8988T (cell line): ENCODE results near the gene CLTA.
"Not testable (repeated sequence)": the region's sequence is repeated elsewhere in the genome, so short reads cannot be mapped to it uniquely, and the experiment has no call there.

ENCODE experiments used
- DNase-seq: peaks from one replicate; pipeline ENCODE4 v3.0.0; 2011

The CLTA gene

DNA sequence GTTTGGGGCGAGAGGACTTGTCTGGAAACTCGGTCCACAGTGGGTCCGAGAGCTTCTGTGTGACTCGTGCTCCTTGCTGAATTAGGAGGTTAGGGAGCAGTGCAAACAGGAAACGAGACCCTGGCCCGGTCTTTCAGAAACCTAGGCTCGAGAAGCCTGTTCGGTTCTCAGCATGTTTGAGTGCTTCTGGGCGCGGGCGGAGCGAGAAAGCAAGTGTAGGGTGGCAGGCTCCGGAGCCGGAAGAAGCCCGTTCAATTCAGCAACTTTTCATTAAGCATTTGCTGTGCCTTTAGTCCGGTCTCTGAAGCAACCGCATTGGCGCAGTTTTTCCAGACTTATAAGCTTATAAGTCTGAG, 547 bp downstream of the CLTA start:
- no peak for DNase-seq

DNA sequence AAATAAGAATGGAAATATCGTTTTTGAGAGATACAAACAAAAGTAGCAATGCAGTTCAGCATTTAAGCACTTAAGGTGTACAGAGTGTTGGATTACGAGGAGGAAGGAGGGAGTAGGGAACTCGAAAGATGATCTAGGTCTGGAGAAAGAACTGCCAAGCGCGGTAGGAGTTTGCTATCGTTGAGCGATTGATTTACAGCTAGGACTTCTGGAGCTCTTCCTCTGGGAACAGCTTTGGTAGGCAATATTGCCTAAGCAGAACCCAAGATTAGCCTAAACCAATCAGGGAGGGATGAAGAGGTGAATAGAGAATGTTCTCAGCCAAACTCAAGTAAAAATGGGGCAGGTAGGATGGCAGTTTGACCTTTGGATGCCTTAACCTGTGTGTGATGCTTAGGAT, 965 bp downstream of the CLTA start:
- no peak for DNase-seq

DNA sequence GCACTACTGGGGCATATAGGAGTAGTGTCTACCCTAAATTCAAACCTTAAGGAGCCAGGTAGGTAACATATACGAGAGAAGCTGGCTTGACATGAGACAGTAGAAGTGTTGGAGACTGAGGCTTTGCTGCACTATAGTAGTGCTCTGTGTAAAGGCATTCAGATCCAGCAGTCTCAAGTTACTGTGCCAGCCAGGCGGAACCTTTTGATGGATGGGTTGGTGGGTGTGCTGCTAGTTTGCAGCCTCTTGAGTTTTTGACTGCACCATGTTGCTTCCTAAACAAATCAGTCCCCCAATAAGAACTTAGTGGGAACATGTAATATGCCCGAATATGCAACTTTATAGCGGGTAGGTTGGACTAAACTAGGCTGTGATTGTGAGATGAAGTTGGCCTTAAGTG, 1.5 kb downstream of the CLTA start:
- no peak for DNase-seq

GRCh38 chr9:36193023-36193422, 2.3 kb downstream of the CLTA start:
- DNase-seq: no peak

GRCh38 chr9:36194326-36195000, 3.7 kb downstream of the CLTA start:
- DNase-seq: no peak

- DNase-seq: peak; percentile 55
These were observed 14.3 kb downstream of the CLTA start for GRCh38 chr9:36204906-36205547.

- no peak for DNase-seq
These were observed 16.3 kb downstream of the CLTA start for GRCh38 chr9:36207016-36207415.

- DNase-seq: no peak
These were observed 16.9 kb downstream of the CLTA start for GRCh38 chr9:36207546-36208012.

- DNase-seq: no peak
These were observed 18.0 kb downstream of the CLTA start for GRCh38 chr9:36208521-36209253.

DNA sequence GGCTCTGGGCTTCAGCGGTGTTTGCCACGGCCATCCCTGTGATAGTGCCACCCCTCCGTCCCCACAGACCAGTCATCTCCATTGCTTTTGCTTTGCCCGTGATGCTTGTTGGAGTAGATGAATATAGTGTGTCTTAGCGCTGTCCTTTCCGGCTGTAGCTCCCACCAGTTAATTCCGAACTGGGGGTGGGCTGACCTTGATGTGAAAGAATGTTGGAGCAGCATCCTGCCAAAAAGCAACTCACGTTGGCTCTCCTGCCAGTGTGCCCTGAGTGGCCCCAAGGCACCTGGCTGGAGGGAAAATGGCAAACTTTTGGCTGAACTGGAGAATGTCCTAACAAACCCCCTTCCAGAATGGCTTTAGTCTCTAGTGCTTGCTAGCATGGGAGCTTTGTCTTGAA, 20.0 kb downstream of the CLTA start:
- DNase-seq: no peak

DNA sequence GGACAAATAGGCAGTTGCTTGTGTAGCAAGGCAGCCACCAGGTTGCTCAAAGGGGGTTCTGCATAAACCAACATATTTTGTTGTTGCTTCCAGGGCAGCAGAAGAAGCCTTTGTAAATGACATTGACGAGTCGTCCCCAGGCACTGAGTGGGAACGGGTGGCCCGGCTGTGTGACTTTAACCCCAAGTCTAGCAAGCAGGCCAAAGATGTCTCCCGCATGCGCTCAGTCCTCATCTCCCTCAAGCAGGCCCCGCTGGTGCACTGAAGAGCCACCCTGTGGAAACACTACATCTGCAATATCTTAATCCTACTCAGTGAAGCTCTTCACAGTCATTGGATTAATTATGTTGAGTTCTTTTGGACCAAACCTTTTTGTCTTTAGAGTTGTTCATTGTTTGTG, 20.8 kb downstream of the CLTA start:
- DNase-seq: no peak

- DNase-seq: no peak
These were observed 22.7 kb downstream of the CLTA start for GRCh38 chr9:36213387-36213786.

DNA sequence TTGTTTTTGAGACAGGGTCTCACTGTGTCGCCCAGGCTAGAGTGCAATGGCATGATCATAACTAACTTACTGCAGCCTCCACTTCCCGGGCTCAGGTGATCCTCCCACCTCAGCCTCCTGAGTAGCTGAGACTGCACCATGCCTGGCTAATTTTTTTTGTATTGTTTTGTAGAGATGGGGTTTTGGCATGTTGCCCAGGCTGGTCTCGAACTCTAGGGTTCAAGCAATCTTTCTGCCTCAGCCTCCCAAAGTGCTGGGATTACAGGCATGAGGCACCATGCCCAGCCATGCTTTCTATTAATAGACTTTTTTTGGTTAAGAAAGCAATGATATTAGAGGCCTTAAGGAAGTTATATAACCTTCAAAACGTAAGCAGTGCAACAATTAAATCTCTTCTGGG, 23.3 kb downstream of the CLTA start:
- DNase-seq: no peak

GRCh38 chr9:36214571-36214970, 23.9 kb downstream of the CLTA start:
- no peak for DNase-seq

- DNase-seq: no peak
These were observed 26.7 kb downstream of the CLTA start for GRCh38 chr9:36217256-36217968.

DNA sequence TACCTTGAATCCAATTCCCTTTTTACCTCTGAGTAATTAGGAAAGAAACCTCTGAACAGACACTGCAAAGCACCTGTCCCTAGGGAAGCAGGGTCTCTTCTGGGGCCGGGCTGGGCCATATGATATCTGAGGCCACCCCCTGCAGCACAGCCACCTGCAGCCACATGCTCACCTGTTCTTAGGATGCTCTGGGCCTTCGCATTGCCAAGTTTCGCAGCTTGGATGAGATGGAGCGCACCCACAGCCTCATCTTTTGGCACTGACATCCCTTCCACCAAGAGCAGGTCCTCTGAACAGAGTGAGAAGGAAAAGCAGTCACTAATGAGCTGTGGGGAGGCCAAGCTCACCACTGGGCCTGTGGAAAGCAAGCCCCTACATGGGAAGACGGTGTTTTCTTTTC, 27.3 kb downstream of the CLTA start:
- no peak for DNase-seq

DNA sequence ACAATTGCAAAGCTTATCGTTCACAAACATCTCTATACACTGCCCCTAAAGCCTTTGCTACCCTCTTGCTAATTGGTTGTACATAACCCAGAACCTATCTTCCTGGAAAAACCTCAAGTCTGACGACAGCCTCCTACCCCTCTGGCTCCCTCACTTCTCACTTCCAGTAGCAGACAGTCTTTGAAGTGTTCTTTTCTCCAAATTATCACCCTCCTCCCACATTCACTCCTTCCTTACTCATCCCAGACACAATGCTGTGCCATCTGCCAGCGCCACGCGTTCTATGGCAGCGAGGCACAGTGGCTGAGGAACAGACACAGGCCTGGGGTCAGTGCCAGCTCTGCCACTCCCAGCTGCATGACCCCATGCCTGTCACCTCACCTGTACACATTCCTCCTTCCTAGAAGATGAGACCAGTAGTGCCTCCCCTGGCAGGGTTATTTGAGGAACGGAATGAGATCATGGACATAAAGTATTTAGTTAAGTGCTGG, 27.7 kb downstream of the CLTA start:
- DNase-seq: no peak

DNA sequence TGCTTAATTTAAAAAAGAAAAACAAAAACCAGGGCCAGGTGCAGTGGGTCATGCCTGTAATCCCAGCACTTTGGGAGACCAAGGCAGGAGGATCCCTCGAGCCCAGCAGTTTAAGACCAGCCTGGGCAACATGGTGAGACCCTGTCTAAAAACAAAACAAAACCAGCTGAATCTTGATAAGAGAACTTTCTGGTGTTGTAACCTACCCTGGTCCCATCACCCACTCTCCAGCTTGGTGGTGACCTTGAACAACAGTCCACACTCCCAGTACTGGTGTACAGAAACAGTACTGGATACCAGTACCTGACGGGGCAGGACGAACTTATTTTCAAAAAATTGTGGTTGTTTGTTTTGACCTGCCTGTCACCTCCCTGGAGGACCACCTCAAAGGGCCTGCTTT, 30.9 kb downstream of the CLTA start:
- DNase-seq: no peak

GRCh38 chr9:36222449-36222848, 31.7 kb downstream of the CLTA start:
- DNase-seq: no peak

GRCh38 chr9:36237230-36237629, 46.5 kb downstream of the CLTA start:
- no peak for DNase-seq

- not testable (repeated sequence) for DNase-seq
These were observed 48.5 kb downstream of the CLTA start for GRCh38 chr9:36239205-36239604.

GRCh38 chr9:36239675-36240074, 49.0 kb downstream of the CLTA start:
- not testable (repeated sequence) for DNase-seq

DNA sequence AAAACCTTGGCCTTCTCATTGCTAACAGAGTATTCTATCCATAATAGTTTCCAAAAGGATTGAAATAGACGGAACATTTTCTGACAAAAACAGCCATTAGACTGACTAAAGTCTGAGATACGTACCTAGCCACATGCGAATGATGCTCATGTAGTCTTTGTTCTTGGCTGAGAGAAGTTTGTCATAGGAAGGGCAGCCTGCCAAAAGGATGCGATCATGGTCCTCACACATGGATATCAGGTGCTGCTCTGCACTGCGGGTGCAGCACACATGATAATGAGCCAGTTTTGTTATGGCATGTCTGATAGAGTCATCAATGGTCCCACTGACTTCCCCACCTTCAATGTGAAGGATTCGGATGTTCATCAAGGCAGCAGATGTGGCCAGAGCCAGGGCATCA, 55.2 kb downstream of the CLTA start:
- DNase-seq: no peak
